OCI-LY3 (cell line): ENCODE measurements around the gene INPP5J.

Experiments
- CTCF ChIP-seq: fragments of 200-600, 300-600 bp; sonication (generic); IDR thresholded peaks from 2 replicates; pipeline ENCODE4 v1.5.1; 2014; ENCODE audit warnings: antibody characterized with exemption, low read length, low read depth
- EZH2phosphoT487 ChIP-seq: fragments of 200-600 bp; shearing (Covaris generic); IDR thresholded peaks from 2 replicates; pipeline ENCODE4 v1.6.1; 2018; ENCODE audit warnings: antibody characterized with exemption, mixed run types, low read depth

- TF ChIP-seq EZH2phosphoT487 (no peak), CTCF (no peak)
Measured at GRCh38 chr22:31140746-31141145, 18.0 kb downstream of the INPP5J start.
